Measurements from ENCODE around the gene ZNF438.
A peak's percentile ranks its signal among the peaks of the same experiment; 100 is the strongest.

The ZNF438 gene

DNA sequence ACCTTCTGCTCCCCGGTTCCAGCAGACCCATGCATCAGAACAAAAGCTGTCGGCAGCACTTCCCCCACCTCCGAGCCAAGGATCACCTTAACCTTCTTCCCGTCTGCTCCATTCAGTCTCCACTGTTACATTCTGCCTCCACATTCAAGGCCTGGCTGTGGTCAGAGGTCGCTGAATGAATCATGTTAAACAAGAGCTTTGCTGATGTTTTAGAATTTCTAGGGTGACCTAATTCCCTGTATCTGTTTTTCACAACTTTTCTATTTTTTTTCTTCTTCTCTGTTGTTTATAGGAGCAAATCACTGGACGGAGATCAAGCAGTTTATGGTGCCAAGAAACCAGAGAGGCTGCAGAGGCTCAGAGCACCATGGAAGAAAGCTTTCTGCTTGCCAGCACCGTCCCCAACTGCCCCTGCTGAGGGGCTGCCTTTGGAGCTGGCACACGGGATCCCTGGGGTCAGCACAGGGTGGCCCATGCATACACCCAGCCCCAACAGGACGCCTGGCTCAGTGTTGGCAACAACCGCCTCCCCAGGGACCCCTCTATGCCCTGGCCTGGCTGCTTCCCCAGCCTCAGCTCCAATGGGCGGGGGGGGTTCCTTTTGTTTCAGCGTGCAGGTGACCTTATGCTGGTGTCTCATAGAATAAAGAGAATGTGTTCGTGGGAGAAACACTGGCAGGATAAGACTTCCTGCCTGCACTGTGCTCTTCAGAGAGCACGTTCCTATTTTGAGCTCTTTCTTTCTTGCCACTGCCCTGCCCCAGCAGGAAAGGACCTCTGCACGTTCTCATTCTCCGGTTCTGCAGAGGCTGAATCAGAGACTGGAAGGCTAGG is 219.4 kb downstream of the ZNF438 start:
- TF ChIP-seq, protein P1, sequence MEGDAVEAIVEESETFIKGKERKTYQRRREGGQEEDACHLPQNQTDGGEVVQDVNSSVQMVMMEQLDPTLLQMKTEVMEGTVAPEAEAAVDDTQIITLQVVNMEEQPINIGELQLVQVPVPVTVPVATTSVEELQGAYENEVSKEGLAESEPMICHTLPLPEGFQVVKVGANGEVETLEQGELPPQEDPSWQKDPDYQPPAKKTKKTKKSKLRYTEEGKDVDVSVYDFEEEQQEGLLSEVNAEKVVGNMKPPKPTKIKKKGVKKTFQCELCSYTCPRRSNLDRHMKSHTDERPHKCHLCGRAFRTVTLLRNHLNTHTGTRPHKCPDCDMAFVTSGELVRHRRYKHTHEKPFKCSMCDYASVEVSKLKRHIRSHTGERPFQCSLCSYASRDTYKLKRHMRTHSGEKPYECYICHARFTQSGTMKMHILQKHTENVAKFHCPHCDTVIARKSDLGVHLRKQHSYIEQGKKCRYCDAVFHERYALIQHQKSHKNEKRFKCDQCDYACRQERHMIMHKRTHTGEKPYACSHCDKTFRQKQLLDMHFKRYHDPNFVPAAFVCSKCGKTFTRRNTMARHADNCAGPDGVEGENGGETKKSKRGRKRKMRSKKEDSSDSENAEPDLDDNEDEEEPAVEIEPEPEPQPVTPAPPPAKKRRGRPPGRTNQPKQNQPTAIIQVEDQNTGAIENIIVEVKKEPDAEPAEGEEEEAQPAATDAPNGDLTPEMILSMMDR (conservative IDR thresholded peaks at IDR 0.05; ENCODE audit: low read depth, low read length): no peak
- peak; percentile 63 for DNase-seq (ENCODE audit: low read depth)
- no peak overlapping the region for H3K4me3 ChIP-seq (ENCODE audit: low read length)

DNA sequence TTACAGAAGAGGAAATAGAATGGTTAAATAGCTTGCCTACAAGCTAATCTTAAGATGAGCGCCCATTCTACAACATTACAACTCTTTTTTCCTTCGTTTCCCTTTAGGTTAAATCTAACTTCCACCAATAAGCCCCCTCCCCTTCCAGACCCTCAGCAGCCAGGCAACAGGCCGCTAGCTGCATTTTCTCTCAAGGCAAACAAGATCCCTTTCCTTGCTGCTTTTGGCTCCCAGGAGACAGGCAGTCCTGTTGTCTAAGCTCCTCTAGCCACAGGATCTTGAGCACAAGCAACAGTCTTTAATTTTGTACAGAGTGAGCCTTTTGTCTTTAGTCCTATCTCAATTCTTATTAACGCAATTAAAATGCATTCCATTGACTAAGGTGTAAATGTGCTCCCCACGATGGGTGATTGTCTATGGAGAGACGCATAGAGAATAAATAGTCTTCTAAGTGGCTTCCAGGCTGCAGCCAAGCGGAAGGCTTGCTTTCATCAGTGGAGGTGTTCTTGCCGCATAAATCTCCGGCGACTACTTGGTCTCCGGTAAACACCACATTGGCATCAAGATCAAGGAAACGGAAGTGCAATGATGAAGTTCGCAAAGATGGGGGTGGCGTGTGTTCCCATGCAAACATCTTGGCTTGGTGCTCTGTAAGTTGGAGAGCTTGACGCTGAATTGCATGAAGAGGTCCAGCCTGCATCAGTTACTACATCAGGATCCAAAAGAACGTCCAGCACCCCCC is 220.2 kb downstream of the ZNF438 start:
- no peak overlapping the region for H3K4me3 ChIP-seq (ENCODE audit: low read length)
- TF ChIP-seq, protein P1 (conservative IDR thresholded peaks at IDR 0.05; ENCODE audit: low read depth, low read length): no peak
- DNase-seq (ENCODE audit: low read depth): no peak

DNA sequence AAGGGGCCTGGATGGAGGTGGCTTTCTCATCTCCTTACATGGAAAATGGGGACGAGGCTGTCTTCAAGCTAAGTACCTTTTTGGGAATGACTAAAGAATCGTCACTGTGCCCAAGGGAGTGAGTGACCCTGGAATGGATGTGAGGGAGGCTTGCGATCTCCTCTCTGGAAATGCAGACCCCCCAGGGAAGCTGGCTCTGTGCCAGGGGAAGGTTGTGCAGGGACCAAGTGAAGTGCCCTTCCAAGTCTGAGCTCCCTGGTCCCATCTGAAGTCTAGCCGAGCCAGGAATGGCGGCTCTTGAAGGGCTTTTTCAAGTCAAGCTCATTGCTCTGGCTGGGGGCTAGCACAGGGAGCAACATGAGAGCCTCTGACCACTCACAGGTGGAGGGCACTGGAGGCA is 221.2 kb downstream of the ZNF438 start:
- H3K4me3 ChIP-seq (ENCODE audit: low read length): no peak overlapping the region
- no peak for DNase-seq (ENCODE audit: low read depth)
- TF ChIP-seq, protein P1 (conservative IDR thresholded peaks at IDR 0.05; ENCODE audit: low read depth, low read length): no peak

DNA sequence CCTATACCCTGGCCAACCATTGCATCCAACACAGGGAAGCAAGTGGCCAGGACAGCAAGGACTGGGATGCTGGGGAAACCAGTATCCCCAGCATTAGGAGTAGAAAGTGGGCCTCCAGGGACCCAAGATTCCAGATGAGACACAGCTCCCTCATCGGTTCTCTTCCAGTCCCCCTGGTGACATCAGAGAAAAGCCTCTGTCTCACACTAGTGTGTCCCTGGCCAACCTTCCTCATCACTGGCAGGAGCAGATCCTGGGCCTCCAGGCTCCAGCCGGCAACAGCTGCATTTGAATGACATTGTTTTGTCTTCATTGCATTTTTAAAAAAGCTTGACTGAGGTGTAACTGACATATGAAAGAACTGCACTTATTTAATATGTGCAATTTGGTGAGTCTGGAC is 224.8 kb downstream of the ZNF438 start:
- TF ChIP-seq, protein P1 (conservative IDR thresholded peaks at IDR 0.05; ENCODE audit: low read depth, low read length): no peak
- DNase-seq (ENCODE audit: low read depth): no peak
- H3K4me3 ChIP-seq (ENCODE audit: low read length): no peak overlapping the region

DNA sequence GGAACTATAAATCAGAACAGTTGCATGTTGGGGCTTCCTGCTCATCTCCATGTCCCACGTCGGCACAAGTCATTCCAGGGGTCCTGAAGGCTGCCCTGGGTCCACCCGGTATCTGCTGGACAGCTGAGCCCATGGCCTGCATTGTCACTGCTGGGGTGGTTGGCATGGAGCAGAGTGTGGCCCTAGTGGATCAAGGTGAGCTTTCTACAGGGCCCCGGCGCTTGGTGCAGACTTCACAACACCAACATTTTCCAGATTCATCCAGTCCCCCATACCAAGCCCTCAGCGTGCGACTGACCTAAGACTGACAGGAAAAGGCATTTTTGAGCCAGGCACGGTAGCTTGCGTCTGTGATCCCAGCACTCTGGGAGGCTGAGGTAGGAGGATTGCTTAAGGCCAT is 226.6 kb downstream of the ZNF438 start:
- TF ChIP-seq, protein P1 (conservative IDR thresholded peaks at IDR 0.05; ENCODE audit: low read depth, low read length): no peak
- H3K4me3 ChIP-seq (ENCODE audit: low read length): no peak overlapping the region

DNA sequence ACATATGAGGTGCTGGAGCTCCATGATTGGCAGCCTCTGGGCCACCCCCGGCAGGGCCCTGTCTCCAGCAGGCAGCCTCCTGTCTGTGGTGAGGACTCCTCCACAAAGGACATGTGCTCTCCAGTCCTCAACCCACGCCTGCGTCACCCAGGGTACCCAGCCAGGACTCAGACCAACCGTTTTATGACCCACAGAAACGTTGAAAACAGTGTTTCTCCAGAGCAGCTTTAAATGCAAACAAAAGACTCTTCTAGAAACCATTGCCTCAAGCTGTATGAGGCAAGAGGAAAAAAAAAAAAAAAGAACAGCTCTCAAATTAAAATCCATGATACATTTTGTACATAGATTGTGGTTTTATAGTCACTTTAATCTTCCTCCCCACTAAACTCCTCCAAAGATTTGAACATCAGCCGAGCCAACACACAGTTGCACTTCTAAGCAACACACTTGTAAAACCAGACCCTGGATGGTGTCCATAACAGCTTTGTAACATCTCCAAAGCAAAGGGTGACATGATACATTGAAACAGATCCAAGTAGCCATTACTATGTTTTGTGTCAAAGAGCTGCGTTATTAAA is 227.1 kb downstream of the ZNF438 start:
- H3K4me3 ChIP-seq (ENCODE audit: low read length): no peak overlapping the region
- TF ChIP-seq, protein P1 (conservative IDR thresholded peaks at IDR 0.05; ENCODE audit: low read depth, low read length): no peak
- DNase-seq (ENCODE audit: low read depth): no peak

More for the DNA sequence above, 226.6 kb downstream of the ZNF438 start:
- DNase-seq (ENCODE audit: low read depth): no peak
